ENCODE data around the gene FAM163A. TPM values are rescaled to one million over a fixed set of nuclear protein-coding genes. Genes with fewer than 3 reads are reported as not detected.
"Not testable (repeated sequence)": the region's sequence is repeated elsewhere in the genome, so short reads cannot be mapped to it uniquely, and the experiment has no call there.

Gene FAM163A
- total RNA-seq, 1 experiment from 2014 or later: not detected

- intact Hi-C loops (cut with micrococcal nuclease): no loop called here
Measured at GRCh38 chr1:179831852-179832699, 89.0 kb downstream of the FAM163A start.

GRCh38 chr1:179836686-179837445, 93.8 kb downstream of the FAM163A start:
- ATAC-seq; H3K9me2 ChIP-seq (ENCODE audit: insufficient read depth); BruUV-seq (replicated peaks); DNase-seq (ENCODE audit: low read depth, low spot score); H3K4me2 ChIP-seq (ENCODE audit: low read length); H3K9me3 ChIP-seq (ENCODE audit: control insufficient read depth in 1 of 2, insufficient read depth in 1 of 2, low read depth in 1 of 2, low read length in 2 of 2); H3K9ac ChIP-seq (ENCODE audit: low read length); RAD21 ChIA-PET (ENCODE audit: low non-redundant PET in 1 of 2, low total read pairs in 2 of 2, uncharacterized antibody in 2 of 2, unreplicated experiment in 2 of 2); POLR2A ChIA-PET; H3K79me2 ChIP-seq (ENCODE audit: insufficient read depth, low read length); H2AFZ ChIP-seq (ENCODE audit: low read depth, low read length, poor library complexity, severe bottlenecking); H3K27me3 ChIP-seq (ENCODE audit: insufficient read depth, low read length); H4K20me1 ChIP-seq (ENCODE audit: insufficient read depth); H3K4me1 ChIP-seq (ENCODE audit: control insufficient read depth in 1 of 2, insufficient read depth in 2 of 2, low read length in 2 of 2); H3K27ac ChIP-seq (ENCODE audit: low read depth, low read length); intact Hi-C loops (cut with micrococcal nuclease); H3K4me3 ChIP-seq (replicated peaks in 1 of 2; ENCODE audit: low read depth in 1 of 2, low read length in 2 of 2); H3K36me3 ChIP-seq (ENCODE audit: control insufficient read depth in 1 of 2, insufficient read depth in 2 of 2, low read length in 2 of 2): not testable (repeated sequence)
- CTCF ChIA-PET: interaction anchor here (2.2 to 2.6 kb wide), 2 partner anchors 22 to 27 kb away, joined by 6 to 12 read pairs; no protein-coding TSS in a partner anchor

More at GRCh38 chr1:179831852-179832699, 89.0 kb downstream of the FAM163A start:
- Histone ChIP-seq H2AFZ (ENCODE audit: low read depth, low read length, poor library complexity, severe bottlenecking) (no peak overlapping the region), H3K4me1 (ENCODE audit: control insufficient read depth in 1 of 2, insufficient read depth in 2 of 2, low read length in 2 of 2) (peaks cover 0 to 6% of the 10 kb centered on the region in 2 experiments; a peak in 1 of 4 replicates), H3K9me3 (ENCODE audit: control insufficient read depth in 1 of 2, insufficient read depth in 1 of 2, low read depth in 1 of 2, low read length in 2 of 2) (no peaks in the 10 kb centered on the region), H3K27ac (ENCODE audit: low read depth, low read length) (no peak overlapping the region), H3K27me3 (ENCODE audit: insufficient read depth, low read length) (no peaks in the 10 kb centered on the region), H3K4me3 (replicated peaks in 1 of 2; ENCODE audit: low read depth in 1 of 2, low read length in 2 of 2) (no peak overlapping the region), H3K9me2 (ENCODE audit: insufficient read depth) (no peaks in the 10 kb centered on the region), H3K9ac (ENCODE audit: low read length) (no peak overlapping the region), H3K4me2 (ENCODE audit: low read length) (no peak overlapping the region), H3K36me3 (ENCODE audit: control insufficient read depth in 1 of 2, insufficient read depth in 2 of 2, low read length in 2 of 2) (no peaks in the 10 kb centered on the region), H3K79me2 (ENCODE audit: insufficient read depth, low read length) (no peaks in the 10 kb centered on the region), H4K20me1 (ENCODE audit: insufficient read depth) (no peaks in the 10 kb centered on the region)
- RAD21 ChIA-PET (ENCODE audit: low non-redundant PET in 1 of 2, low total read pairs in 2 of 2, uncharacterized antibody in 2 of 2, unreplicated experiment in 2 of 2): no interaction called here
- ATAC-seq (no peak), DNase-seq (ENCODE audit: low read depth, low spot score) (no peak)
- TF ChIP-seq JUND (IDR thresholded peaks at IDR 0.05) (no peak), MAX (IDR thresholded peaks at IDR 0.05) (no peak), ZFX (IDR thresholded peaks at IDR 0.05) (no peak), YY1 (IDR thresholded peaks at IDR 0.05; ENCODE audit: extremely low read depth, insufficient replicate concordance, low read depth, low read length) (no peak), EZH2phosphoT487 (IDR thresholded peaks at IDR 0.05; ENCODE audit: borderline replicate concordance) (no peak), RAD21 (IDR thresholded peaks at IDR 0.05; ENCODE audit: low read depth) (no peak), TCF7L2 (IDR thresholded peaks at IDR 0.05; ENCODE audit: borderline replicate concordance, extremely low read depth, insufficient read depth, insufficient read length) (no peak), EZH2 (IDR thresholded peaks at IDR 0.05) (no peak), ATF3 (IDR thresholded peaks at IDR 0.05) (no peak)
- CTCF ChIA-PET: interaction anchor here (1.0 kb wide), 1 partner anchor 17 kb away, joined by 3 read pairs; no protein-coding TSS in a partner anchor
- POLR2A ChIA-PET: no interaction called here
- no TSS peak for BruUV-seq (replicated peaks)
